ENCODE measurements around the gene HSF2BP.

HSF2BP gene

GRCh38 chr21:43667191-43667904 is 8.1 kb upstream of the HSF2BP start:
- Histone ChIP-seq H3K36me3 (ENCODE audit: control insufficient read depth in 2 of 2, insufficient read depth in 2 of 2, low read length in 2 of 2) (peaks cover 13 to 17% of the 10 kb centered on the region in 2 donors), H3K27me3 (ENCODE audit: control insufficient read depth in 2 of 2, insufficient read depth in 2 of 2, low read length in 2 of 2) (no peaks in the 10 kb centered on the region), H3K27ac (ENCODE audit: low read depth in 2 of 2, low read length in 2 of 2) (no peak overlapping the region)

DNA sequence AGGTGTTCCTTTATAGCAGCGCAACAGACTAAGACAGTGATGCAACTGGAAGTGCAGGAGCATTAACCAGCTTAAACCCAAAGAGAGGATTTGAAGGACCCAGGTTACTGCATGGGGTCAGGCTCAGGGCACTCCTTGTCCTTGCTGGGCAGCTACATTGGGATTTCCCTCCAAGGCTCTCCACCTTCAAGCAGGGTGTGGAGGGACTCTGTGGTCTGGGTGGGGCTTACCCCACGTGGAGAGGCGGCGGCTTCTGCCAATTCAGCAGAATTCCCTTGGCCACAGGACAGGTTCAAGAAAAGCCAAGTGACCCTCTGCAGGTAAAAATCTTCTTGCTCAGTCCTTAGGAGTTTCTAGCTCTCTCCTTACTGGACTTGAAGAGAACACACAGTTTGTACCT is 6.6 kb upstream of the HSF2BP start:
- no peak overlapping the region for H3K27ac ChIP-seq (ENCODE audit: low read depth in 2 of 2, low read length in 2 of 2)
- peaks cover 11 to 14% of the 10 kb centered on the region in 2 donors for H3K36me3 ChIP-seq (ENCODE audit: control insufficient read depth in 2 of 2, insufficient read depth in 2 of 2, low read length in 2 of 2)
- H3K4me3 ChIP-seq (ENCODE audit: low read length in 2 of 2), result no peak overlapping the region

More at GRCh38 chr21:43667191-43667904, 8.1 kb upstream of the HSF2BP start:
- Histone ChIP-seq H3K9me3 (ENCODE audit: control insufficient read depth in 2 of 2, low read length in 2 of 2) (no peaks in the 10 kb centered on the region), H3K4me1 (ENCODE audit: control insufficient read depth in 2 of 2, insufficient read depth in 2 of 2, low read length in 2 of 2) (peaks cover 0 to 3% of the 10 kb centered on the region in 2 donors), H3K4me3 (ENCODE audit: low read length in 2 of 2) (no peak overlapping the region), H3K9ac (ENCODE audit: low read depth in 1 of 2, low read length in 2 of 2) (no peak overlapping the region)

GRCh38 chr21:43664358-43664757 is 5.1 kb upstream of the HSF2BP start:
- no peaks in the 10 kb centered on the region for H3K27me3 ChIP-seq (ENCODE audit: control insufficient read depth in 2 of 2, insufficient read depth in 2 of 2, low read length in 2 of 2)
- H3K36me3 ChIP-seq (ENCODE audit: control insufficient read depth in 2 of 2, insufficient read depth in 2 of 2, low read length in 2 of 2), result peaks cover 7% of the 10 kb centered on the region in 2 donors
- H3K4me1 ChIP-seq (ENCODE audit: control insufficient read depth in 2 of 2, insufficient read depth in 2 of 2, low read length in 2 of 2), result peaks cover 7 to 14% of the 10 kb centered on the region in 2 donors
- H3K9me3 ChIP-seq (ENCODE audit: control insufficient read depth in 2 of 2, low read length in 2 of 2), result no peaks in the 10 kb centered on the region
- no peak overlapping the region for H3K27ac ChIP-seq (ENCODE audit: low read depth in 2 of 2, low read length in 2 of 2)
- H3K4me3 ChIP-seq (ENCODE audit: low read length in 2 of 2), result no peak overlapping the region
- no peak overlapping the region for H3K9ac ChIP-seq (ENCODE audit: low read depth in 1 of 2, low read length in 2 of 2)

More for the DNA sequence above, 6.6 kb upstream of the HSF2BP start:
- Histone ChIP-seq H3K27me3 (ENCODE audit: control insufficient read depth in 2 of 2, insufficient read depth in 2 of 2, low read length in 2 of 2) (no peaks in the 10 kb centered on the region), H3K9ac (ENCODE audit: low read depth in 1 of 2, low read length in 2 of 2) (no peak overlapping the region), H3K4me1 (ENCODE audit: control insufficient read depth in 2 of 2, insufficient read depth in 2 of 2, low read length in 2 of 2) (peaks cover 0 to 4% of the 10 kb centered on the region in 2 donors), H3K9me3 (ENCODE audit: control insufficient read depth in 2 of 2, low read length in 2 of 2) (no peaks in the 10 kb centered on the region)

- Histone ChIP-seq H3K27ac (ENCODE audit: low read depth in 2 of 2, low read length in 2 of 2) (no peak overlapping the region), H3K4me1 (ENCODE audit: control insufficient read depth in 2 of 2, insufficient read depth in 2 of 2, low read length in 2 of 2) (peaks cover 10 to 14% of the 10 kb centered on the region in 2 donors), H3K36me3 (ENCODE audit: control insufficient read depth in 2 of 2, insufficient read depth in 2 of 2, low read length in 2 of 2) (peaks cover 7% of the 10 kb centered on the region in 2 donors), H3K9me3 (ENCODE audit: control insufficient read depth in 2 of 2, low read length in 2 of 2) (no peaks in the 10 kb centered on the region), H3K27me3 (ENCODE audit: control insufficient read depth in 2 of 2, insufficient read depth in 2 of 2, low read length in 2 of 2) (no peaks in the 10 kb centered on the region), H3K4me3 (ENCODE audit: low read length in 2 of 2) (no peak overlapping the region), H3K9ac (ENCODE audit: low read depth in 1 of 2, low read length in 2 of 2) (no peak overlapping the region)
Measured at GRCh38 chr21:43663033-43663432, 3.7 kb upstream of the HSF2BP start.

- Histone ChIP-seq H3K27ac (ENCODE audit: low read depth in 2 of 2, low read length in 2 of 2) (no peak overlapping the region), H3K9ac (ENCODE audit: low read depth in 1 of 2, low read length in 2 of 2) (no peak overlapping the region), H3K4me3 (ENCODE audit: low read length in 2 of 2) (no peak overlapping the region), H3K4me1 (ENCODE audit: control insufficient read depth in 2 of 2, insufficient read depth in 2 of 2, low read length in 2 of 2) (peaks cover 10 to 14% of the 10 kb centered on the region in 2 donors), H3K9me3 (ENCODE audit: control insufficient read depth in 2 of 2, low read length in 2 of 2) (no peaks in the 10 kb centered on the region), H3K27me3 (ENCODE audit: control insufficient read depth in 2 of 2, insufficient read depth in 2 of 2, low read length in 2 of 2) (no peaks in the 10 kb centered on the region), H3K36me3 (ENCODE audit: control insufficient read depth in 2 of 2, insufficient read depth in 2 of 2, low read length in 2 of 2) (peaks cover 7% of the 10 kb centered on the region in 2 donors)
Measured at GRCh38 chr21:43662286-43662685, 3.0 kb upstream of the HSF2BP start.

- Histone ChIP-seq H3K27ac (ENCODE audit: low read depth in 2 of 2, low read length in 2 of 2) (peak overlapping the region in 1 of 2 donors; percentile 83), H3K9me3 (ENCODE audit: control insufficient read depth in 2 of 2, low read length in 2 of 2) (no peaks in the 10 kb centered on the region), H3K36me3 (ENCODE audit: control insufficient read depth in 2 of 2, insufficient read depth in 2 of 2, low read length in 2 of 2) (peaks cover 3 to 4% of the 10 kb centered on the region in 2 donors), H3K4me1 (ENCODE audit: control insufficient read depth in 2 of 2, insufficient read depth in 2 of 2, low read length in 2 of 2) (peaks cover 10 to 11% of the 10 kb centered on the region in 2 donors), H3K27me3 (ENCODE audit: control insufficient read depth in 2 of 2, insufficient read depth in 2 of 2, low read length in 2 of 2) (no peaks in the 10 kb centered on the region), H3K9ac (ENCODE audit: low read depth in 1 of 2, low read length in 2 of 2) (peak overlapping the region; percentile 76 to 86), H3K4me3 (ENCODE audit: low read length in 2 of 2) (no peak overlapping the region)
Measured at GRCh38 chr21:43658769-43659135, 536 bp downstream of the HSF2BP start.

GRCh38 chr21:43658088-43658741 is 1.1 kb downstream of the HSF2BP start:
- Histone ChIP-seq H3K27me3 (ENCODE audit: control insufficient read depth in 2 of 2, insufficient read depth in 2 of 2, low read length in 2 of 2) (no peaks in the 10 kb centered on the region), H3K9ac (ENCODE audit: low read depth in 1 of 2, low read length in 2 of 2) (no peak overlapping the region), H3K9me3 (ENCODE audit: control insufficient read depth in 2 of 2, low read length in 2 of 2) (no peaks in the 10 kb centered on the region), H3K4me1 (ENCODE audit: control insufficient read depth in 2 of 2, insufficient read depth in 2 of 2, low read length in 2 of 2) (peaks cover 10 to 11% of the 10 kb centered on the region in 2 donors), H3K4me3 (ENCODE audit: low read length in 2 of 2) (no peak overlapping the region), H3K27ac (ENCODE audit: low read depth in 2 of 2, low read length in 2 of 2) (no peak overlapping the region), H3K36me3 (ENCODE audit: control insufficient read depth in 2 of 2, insufficient read depth in 2 of 2, low read length in 2 of 2) (peaks cover 3 to 4% of the 10 kb centered on the region in 2 donors)

GRCh38 chr21:43657355-43658087 is 1.8 kb downstream of the HSF2BP start:
- no peak overlapping the region for H3K27ac ChIP-seq (ENCODE audit: low read depth in 2 of 2, low read length in 2 of 2)
- no peak overlapping the region for H3K4me3 ChIP-seq (ENCODE audit: low read length in 2 of 2)
- no peaks in the 10 kb centered on the region for H3K9me3 ChIP-seq (ENCODE audit: control insufficient read depth in 2 of 2, low read length in 2 of 2)
- H3K9ac ChIP-seq (ENCODE audit: low read depth in 1 of 2, low read length in 2 of 2), result no peak overlapping the region
- H3K4me1 ChIP-seq (ENCODE audit: control insufficient read depth in 2 of 2, insufficient read depth in 2 of 2, low read length in 2 of 2), result peaks cover 10 to 11% of the 10 kb centered on the region in 2 donors
- H3K36me3 ChIP-seq (ENCODE audit: control insufficient read depth in 2 of 2, insufficient read depth in 2 of 2, low read length in 2 of 2), result peaks cover 3 to 4% of the 10 kb centered on the region in 2 donors
- no peaks in the 10 kb centered on the region for H3K27me3 ChIP-seq (ENCODE audit: control insufficient read depth in 2 of 2, insufficient read depth in 2 of 2, low read length in 2 of 2)

- Histone ChIP-seq H3K4me3 (ENCODE audit: low read length in 2 of 2) (no peak overlapping the region), H3K27me3 (ENCODE audit: control insufficient read depth in 2 of 2, insufficient read depth in 2 of 2, low read length in 2 of 2) (no peaks in the 10 kb centered on the region), H3K4me1 (ENCODE audit: control insufficient read depth in 2 of 2, insufficient read depth in 2 of 2, low read length in 2 of 2) (peaks cover 3% of the 10 kb centered on the region in 2 donors), H3K27ac (ENCODE audit: low read depth in 2 of 2, low read length in 2 of 2) (no peak overlapping the region), H3K9ac (ENCODE audit: low read depth in 1 of 2, low read length in 2 of 2) (no peak overlapping the region), H3K9me3 (ENCODE audit: control insufficient read depth in 2 of 2, low read length in 2 of 2) (no peaks in the 10 kb centered on the region), H3K36me3 (ENCODE audit: control insufficient read depth in 2 of 2, insufficient read depth in 2 of 2, low read length in 2 of 2) (no peaks in the 10 kb centered on the region)
Measured at GRCh38 chr21:43654806-43655489, 4.3 kb downstream of the HSF2BP start.
